ENCODE measurements around the gene MDFIC.

Gene MDFIC

DNA sequence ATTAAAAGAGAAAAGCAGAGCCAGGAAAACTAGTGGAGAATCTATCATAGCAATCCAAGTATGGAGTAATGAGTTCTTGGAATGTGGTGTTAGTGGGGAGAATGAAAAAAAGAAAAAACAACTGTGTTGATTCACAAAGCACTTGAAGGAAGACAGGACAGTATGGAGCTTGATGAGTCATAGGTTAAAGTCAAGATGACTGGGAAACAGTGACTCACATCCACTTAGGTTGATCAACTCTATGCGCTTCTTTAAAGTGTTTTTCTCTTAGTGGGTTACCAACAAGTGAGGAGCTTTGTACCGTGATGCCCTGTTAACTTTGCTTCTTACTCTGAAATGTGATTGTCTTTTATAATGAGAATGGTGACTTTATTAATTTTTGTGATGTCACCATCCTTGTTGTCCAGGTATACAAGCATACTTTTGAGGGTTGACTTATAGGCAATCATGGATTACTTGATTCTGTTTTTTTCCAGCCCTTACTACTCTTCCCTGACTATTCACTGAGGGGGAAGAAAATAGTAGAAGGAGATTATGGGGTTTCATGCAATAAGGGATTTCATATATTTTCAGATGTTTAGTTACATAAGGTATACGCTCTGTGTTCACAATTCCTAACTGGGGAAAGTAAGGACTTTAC is 32.1 kb upstream of the MDFIC start:
- TF ChIP-seq, protein P1, sequence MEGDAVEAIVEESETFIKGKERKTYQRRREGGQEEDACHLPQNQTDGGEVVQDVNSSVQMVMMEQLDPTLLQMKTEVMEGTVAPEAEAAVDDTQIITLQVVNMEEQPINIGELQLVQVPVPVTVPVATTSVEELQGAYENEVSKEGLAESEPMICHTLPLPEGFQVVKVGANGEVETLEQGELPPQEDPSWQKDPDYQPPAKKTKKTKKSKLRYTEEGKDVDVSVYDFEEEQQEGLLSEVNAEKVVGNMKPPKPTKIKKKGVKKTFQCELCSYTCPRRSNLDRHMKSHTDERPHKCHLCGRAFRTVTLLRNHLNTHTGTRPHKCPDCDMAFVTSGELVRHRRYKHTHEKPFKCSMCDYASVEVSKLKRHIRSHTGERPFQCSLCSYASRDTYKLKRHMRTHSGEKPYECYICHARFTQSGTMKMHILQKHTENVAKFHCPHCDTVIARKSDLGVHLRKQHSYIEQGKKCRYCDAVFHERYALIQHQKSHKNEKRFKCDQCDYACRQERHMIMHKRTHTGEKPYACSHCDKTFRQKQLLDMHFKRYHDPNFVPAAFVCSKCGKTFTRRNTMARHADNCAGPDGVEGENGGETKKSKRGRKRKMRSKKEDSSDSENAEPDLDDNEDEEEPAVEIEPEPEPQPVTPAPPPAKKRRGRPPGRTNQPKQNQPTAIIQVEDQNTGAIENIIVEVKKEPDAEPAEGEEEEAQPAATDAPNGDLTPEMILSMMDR (IDR thresholded peaks at IDR 0.05; ENCODE audit: extremely low read depth, insufficient read depth, missing control alignments) = no peak
- DNase-seq (ENCODE audit: low spot score) = peak; percentile 6
- in situ Hi-C loops (cut with MboI; ENCODE audit: low pct_unique_long_range_greater_than_20kb, low sequenced_read_pairs, unreplicated experiment) = no loop called here

DNA sequence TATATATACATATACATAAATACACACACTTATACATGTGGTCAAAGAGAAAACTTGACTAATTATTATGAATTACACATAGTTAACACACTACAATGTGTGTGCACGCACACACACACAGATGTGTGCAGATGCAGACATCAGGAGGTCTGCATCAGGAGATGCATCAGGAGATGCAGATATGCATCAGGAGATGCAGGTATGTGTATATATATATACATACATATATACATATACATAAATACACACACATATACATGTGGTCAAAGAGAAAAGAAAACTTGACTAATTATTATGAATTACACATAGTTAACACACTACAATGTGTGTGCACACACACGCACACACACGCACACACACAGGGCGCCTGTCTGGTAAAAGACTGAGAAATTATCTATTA is 31.3 kb upstream of the MDFIC start:
- DNase-seq (ENCODE audit: low spot score) = no peak
- in situ Hi-C loops (cut with MboI; ENCODE audit: low pct_unique_long_range_greater_than_20kb, low sequenced_read_pairs, unreplicated experiment) = no loop called here
- TF ChIP-seq, protein P1 (IDR thresholded peaks at IDR 0.05; ENCODE audit: extremely low read depth, insufficient read depth, missing control alignments) = no peak

DNA sequence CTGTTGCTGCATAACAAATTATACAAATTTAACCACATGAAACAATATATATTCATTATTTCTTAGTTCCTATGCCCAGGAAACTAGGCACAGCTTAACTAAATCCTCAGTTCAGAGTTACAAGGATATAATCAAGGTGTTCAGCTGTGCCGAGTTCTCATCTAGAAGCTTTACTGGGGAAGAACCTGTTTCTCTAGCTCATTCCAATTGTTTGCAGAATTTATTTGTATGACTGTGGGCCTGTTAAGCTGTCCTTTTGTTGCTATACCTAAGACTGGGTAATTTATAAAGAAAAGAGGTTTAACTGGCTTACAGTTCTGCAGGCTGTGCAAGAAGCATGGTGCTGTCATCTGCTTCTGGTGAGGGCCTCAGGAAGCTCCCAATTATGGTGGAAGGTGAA is 21.8 kb upstream of the MDFIC start:
- no peak for DNase-seq (ENCODE audit: low spot score)
- TF ChIP-seq, protein P1 (IDR thresholded peaks at IDR 0.05; ENCODE audit: extremely low read depth, insufficient read depth, missing control alignments) = no peak
- in situ Hi-C loops (cut with MboI; ENCODE audit: low pct_unique_long_range_greater_than_20kb, low sequenced_read_pairs, unreplicated experiment) = no loop called here

DNA sequence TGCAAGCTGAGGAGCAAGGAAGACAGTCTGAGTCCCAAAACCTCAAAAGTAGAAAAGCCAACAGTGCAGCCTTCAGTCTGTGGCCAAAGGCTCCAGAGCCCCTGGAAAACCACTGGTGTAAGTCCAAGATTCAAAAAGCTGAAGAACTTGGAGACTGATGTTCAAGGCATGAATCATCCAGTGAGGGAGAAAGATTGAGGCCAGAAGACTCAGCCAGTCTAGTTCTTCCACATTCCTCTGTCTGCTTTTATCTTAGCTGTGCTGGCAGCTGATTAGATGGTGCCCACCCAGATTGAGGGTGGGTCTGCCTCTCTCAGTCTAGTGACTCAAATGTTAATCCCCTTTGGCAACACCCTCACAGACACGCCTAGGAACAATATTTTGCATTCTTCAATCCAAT is 20.1 kb upstream of the MDFIC start:
- in situ Hi-C loops (cut with MboI; ENCODE audit: low pct_unique_long_range_greater_than_20kb, low sequenced_read_pairs, unreplicated experiment) = no loop called here
- TF ChIP-seq, protein P1 (IDR thresholded peaks at IDR 0.05; ENCODE audit: extremely low read depth, insufficient read depth, missing control alignments) = no peak
- DNase-seq (ENCODE audit: low spot score) = no peak

DNA sequence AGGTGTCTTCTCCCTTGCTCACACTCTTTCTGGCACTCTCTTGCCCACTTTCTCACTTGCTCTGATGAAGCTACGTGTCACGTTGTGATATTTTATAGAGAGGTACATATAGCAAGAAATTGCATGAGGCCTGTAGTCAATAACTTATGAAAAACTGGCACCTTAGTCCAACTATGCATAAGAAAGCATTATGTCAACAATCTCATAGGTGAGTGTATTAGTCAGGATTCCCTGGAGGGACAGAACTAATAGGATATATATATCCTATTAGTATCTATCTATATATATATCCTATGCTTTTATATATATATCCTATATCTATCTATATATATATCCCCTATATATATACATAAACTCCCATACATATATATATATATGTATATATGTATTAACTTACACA is 18.8 kb upstream of the MDFIC start:
- TF ChIP-seq, protein P1 (IDR thresholded peaks at IDR 0.05; ENCODE audit: extremely low read depth, insufficient read depth, missing control alignments) = no peak
- in situ Hi-C loops (cut with MboI; ENCODE audit: low pct_unique_long_range_greater_than_20kb, low sequenced_read_pairs, unreplicated experiment) = no loop called here
- no peak for DNase-seq (ENCODE audit: low spot score)

DNA sequence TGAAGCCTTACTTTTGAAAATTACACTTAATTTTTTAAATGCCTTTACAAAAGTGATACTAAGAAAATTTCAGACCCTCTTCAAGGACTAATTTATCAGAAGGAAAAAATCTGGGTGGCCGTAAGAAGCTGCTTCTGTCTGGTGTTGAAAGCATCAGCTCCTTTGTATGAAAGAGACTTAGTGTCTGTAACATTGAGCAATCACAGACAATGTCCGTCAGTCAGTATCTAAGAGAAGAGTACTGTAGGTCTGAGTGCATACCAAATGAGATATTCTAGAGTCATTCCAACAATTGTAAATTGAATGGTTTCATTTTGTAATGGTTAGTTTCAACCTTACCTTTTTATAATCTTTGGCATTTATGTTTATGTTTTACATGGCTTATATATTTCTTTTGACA is 11.1 kb upstream of the MDFIC start:
- in situ Hi-C loops (cut with MboI; ENCODE audit: low pct_unique_long_range_greater_than_20kb, low sequenced_read_pairs, unreplicated experiment) = no loop called here
- TF ChIP-seq, protein P1 (IDR thresholded peaks at IDR 0.05; ENCODE audit: extremely low read depth, insufficient read depth, missing control alignments) = no peak
- DNase-seq (ENCODE audit: low spot score) = no peak
